Erythroblast (primary cell): ENCODE measurements around the gene HNRNPR.

ENCODE experiments used
- GATA1 ChIP-seq: IDR thresholded peaks from 2 replicates; pipeline ENCODE4 v1.6.1; 2011; ENCODE audit warnings: low read depth, mild to moderate bottlenecking, control low read depth, low read length, moderate library complexity
- POLR2A ChIP-seq: IDR thresholded peaks from 2 replicates; pipeline ENCODE4 v1.6.1; 2011; ENCODE audit warnings: mild to moderate bottlenecking, low read length

GRCh38 chr1:23385119-23385621 lies 41.1 kb upstream of the HNRNPR start:
- TF ChIP-seq POLR2A (no peak), GATA1 (no peak)
